ENCODE results near the gene EMID1. TPM values are rescaled to one million over a fixed set of nuclear protein-coding genes. Genes with fewer than 3 reads are reported as not detected.

Gene EMID1
- polyA plus RNA-seq, 1 experiment, result 1.1 TPM

DNA sequence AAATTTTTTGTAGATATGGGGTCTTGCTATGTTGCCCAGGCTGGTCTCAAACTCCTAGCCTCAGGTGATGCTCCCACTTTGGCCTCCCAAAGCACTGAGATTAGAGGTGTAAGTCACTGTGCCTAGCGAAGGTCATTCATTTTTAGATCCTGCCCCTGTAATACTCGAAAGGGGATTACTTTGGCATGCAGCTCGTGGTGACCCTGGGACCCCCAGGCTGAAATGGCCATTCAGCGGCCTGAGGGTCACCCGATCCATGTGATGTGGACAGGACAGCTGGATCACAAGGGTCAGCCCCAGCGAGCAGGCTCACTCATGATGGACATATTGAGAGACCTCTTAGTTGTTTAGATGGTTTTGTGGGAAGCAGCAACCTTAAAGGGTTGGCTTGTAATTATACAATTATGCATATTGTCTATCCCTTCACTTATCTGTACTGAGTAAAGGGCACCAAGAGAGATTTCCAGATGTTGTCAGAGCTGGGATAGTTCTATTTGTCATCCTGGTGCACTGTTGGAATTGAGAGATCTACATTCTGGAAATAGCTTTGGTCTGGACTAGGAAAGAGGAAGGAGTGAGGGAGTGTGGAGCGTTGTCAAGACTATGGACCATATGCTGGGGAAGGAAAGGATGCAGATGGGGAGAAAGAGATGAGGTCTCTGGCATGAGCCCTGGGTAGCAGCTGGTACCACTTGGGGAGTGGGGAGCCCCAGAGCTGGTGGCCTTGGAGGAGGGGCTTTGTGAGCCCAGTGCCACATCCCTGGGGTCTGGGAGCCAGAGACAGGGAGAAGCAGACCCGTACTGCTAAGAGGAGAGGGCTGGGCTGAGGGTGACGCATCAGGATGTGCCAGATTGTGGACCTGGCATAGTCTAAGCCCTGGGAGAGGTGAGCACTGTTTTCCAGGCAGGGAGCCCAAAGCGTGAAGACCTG, 46.5 kb downstream of the EMID1 start:
- POLR2A ChIA-PET, result interaction anchor here (0.6 kb wide), 1 partner anchor 345 kb away, joined by 3 read pairs; no protein-coding TSS in a partner anchor
- no peak for DNase-seq (ENCODE audit: low read depth, low spot score)
- Histone ChIP-seq H3K27ac (ENCODE audit: low read depth, low read length) (no peak overlapping the region), H3K27me3 (ENCODE audit: control insufficient read depth, insufficient read depth, low read length) (no peaks in the 10 kb centered on the region), H3K4me3 (ENCODE audit: low read depth, low read length) (no peak overlapping the region), H3K9me3 (ENCODE audit: control insufficient read depth, insufficient read depth, low read length) (no peaks in the 10 kb centered on the region)
- CTCF ChIA-PET, result interaction anchor here (0.8 kb wide), 1 partner anchor 252 kb away, joined by 3 read pairs; no protein-coding TSS in a partner anchor
- no peak for TF ChIP-seq CTCF (IDR thresholded peaks at IDR 0.05; ENCODE audit: low read depth, low read length)

GRCh38 chr22:29253561-29254285, 48.0 kb downstream of the EMID1 start:
- Histone ChIP-seq H3K27me3 (ENCODE audit: control insufficient read depth, insufficient read depth, low read length) (no peaks in the 10 kb centered on the region), H3K27ac (ENCODE audit: low read depth, low read length) (no peak overlapping the region), H3K9me3 (ENCODE audit: control insufficient read depth, insufficient read depth, low read length) (no peaks in the 10 kb centered on the region), H3K4me3 (ENCODE audit: low read depth, low read length) (no peak overlapping the region)
- CTCF ChIA-PET, result interaction anchor here (2.7 kb wide), 1 partner anchor 8 kb away, joined by 11 read pairs; no protein-coding TSS in a partner anchor
- no peak for DNase-seq (ENCODE audit: low read depth, low spot score)
- POLR2A ChIA-PET, result no interaction called here
- no peak for TF ChIP-seq CTCF (IDR thresholded peaks at IDR 0.05; ENCODE audit: low read depth, low read length)

- ChIA-PET CTCF (interaction anchor here (2.7 kb wide), 1 partner anchor 9 kb away, joined by 11 read pairs; no protein-coding TSS in a partner anchor), POLR2A (no interaction called here)
- H3K4me3 ChIP-seq (ENCODE audit: low read depth, low read length), result no peak overlapping the region
Observed at GRCh38 chr22:29254286-29254660, 48.6 kb downstream of the EMID1 start.

DNA sequence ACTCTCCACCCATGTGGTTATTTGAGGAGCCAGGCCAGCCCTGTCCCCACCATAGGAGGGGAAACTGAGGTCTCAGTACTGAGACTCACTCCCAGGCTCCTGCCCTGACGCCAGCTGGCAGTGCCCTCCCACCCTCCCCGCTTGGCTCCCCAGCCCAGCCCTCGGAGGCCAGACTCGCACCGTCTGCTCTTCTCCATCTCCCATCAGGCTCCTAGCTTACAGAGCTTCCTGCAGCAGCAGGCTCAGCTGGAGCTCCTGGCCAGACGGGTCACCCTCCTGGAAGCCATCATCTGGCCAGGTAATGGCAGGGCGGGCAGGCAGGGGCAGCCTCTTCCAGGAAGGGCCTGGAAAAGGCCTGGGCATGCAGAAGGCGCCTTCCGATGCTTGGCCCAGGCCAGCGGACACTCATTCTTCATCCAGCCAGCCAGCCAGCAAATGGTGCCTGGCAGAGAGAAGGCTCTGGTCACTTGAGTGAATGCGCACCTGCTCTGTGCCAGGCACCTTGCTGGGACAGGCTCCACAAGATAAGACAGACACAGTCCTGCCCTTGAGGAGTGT, 49.4 kb downstream of the EMID1 start:
- Histone ChIP-seq H3K27ac (ENCODE audit: low read depth, low read length) (no peak overlapping the region), H3K4me3 (ENCODE audit: low read depth, low read length) (no peak overlapping the region), H3K9me3 (ENCODE audit: control insufficient read depth, insufficient read depth, low read length) (no peaks in the 10 kb centered on the region), H3K27me3 (ENCODE audit: control insufficient read depth, insufficient read depth, low read length) (no peaks in the 10 kb centered on the region)
- CTCF ChIA-PET, result interaction anchor here (2.7 kb wide), 1 partner anchor 9 kb away, joined by 11 read pairs; no protein-coding TSS in a partner anchor
- DNase-seq (ENCODE audit: low read depth, low spot score), result no peak
- no peak for TF ChIP-seq CTCF (IDR thresholded peaks at IDR 0.05; ENCODE audit: low read depth, low read length)
- POLR2A ChIA-PET, result no interaction called here

More at GRCh38 chr22:29254286-29254660, 48.6 kb downstream of the EMID1 start:
- H3K27me3 ChIP-seq (ENCODE audit: control insufficient read depth, insufficient read depth, low read length), result no peaks in the 10 kb centered on the region
- TF ChIP-seq CTCF (IDR thresholded peaks at IDR 0.05; ENCODE audit: low read depth, low read length), result no peak
- no peak for DNase-seq (ENCODE audit: low read depth, low spot score)
- no peak overlapping the region for H3K27ac ChIP-seq (ENCODE audit: low read depth, low read length)
- H3K9me3 ChIP-seq (ENCODE audit: control insufficient read depth, insufficient read depth, low read length), result no peaks in the 10 kb centered on the region
